ENCODE results near the gene THOC3. TPM values are rescaled to one million over a fixed set of nuclear protein-coding genes. Genes with fewer than 3 reads are reported as not detected.
A peak's percentile ranks its signal among the peaks of the same experiment; 100 is the strongest.
"Not testable (repeated sequence)": the region's sequence is repeated elsewhere in the genome, so short reads cannot be mapped to it uniquely, and the experiment has no call there.

Gene THOC3, protein sequence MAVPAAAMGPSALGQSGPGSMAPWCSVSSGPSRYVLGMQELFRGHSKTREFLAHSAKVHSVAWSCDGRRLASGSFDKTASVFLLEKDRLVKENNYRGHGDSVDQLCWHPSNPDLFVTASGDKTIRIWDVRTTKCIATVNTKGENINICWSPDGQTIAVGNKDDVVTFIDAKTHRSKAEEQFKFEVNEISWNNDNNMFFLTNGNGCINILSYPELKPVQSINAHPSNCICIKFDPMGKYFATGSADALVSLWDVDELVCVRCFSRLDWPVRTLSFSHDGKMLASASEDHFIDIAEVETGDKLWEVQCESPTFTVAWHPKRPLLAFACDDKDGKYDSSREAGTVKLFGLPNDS
- total RNA-seq (2014; rRNA removed; shearing (Covaris generic)): 66.9 and 79.5 TPM in 2 replicates

DNA sequence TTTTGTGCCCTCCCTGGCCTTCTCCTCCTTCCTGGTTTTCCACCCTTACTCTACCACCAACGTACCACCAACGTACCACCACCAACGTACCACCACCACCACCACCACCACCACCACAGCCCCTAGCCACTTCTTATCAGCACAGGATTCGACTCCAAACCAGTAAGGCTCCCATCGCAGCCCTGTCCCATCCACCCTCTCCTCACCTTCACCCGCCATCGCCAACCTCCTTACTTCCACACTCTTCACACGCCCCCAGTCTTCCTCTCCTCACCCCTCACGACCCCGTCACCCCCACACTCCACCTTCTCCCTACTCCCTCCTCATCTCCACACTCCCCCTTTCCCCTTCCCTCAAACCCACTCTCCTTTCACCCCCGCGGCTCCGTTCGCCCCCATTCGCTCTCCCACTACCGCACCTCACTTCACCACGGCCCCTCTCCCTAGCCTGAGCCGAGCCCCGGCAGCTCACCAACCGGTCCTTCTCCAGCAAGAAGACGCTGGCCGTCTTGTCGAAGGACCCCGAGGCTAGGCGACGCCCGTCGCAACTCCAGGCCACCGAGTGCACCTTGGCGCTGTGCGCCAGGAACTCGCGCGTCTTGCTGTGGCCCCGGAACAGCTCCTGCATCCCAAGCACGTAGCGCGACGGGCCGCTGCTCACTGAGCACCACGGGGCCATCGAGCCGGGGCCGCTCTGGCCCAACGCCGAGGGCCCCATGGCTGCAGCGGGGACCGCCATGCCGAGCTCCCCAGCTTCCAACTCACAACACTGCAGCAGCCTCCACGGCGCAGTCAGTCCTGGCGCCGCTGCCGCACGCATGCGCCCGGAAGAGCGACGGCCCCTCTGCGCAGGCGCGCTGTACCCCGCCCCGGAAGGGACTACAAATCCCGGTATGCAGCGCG, at the start of gene THOC3:
TSS of gene THOC3 (minus strand) at position 845 of the 902 bp plus-strand sequence. CDS start at position 738, 107 bp downstream.
- peak; percentile 57 to 60 for DNase-seq (ENCODE audit: low read depth in 1 of 2, low spot score in 2 of 2)
- not testable (repeated sequence) for H3K9me3 ChIP-seq (replicated peaks); H3K36me3 ChIP-seq; H3K4me1 ChIP-seq (replicated peaks); H3K27me3 ChIP-seq (replicated peaks); H3K27ac ChIP-seq
- peak within 1 kb of the TSS; percentile 52 for H3K4me3 ChIP-seq

DNA sequence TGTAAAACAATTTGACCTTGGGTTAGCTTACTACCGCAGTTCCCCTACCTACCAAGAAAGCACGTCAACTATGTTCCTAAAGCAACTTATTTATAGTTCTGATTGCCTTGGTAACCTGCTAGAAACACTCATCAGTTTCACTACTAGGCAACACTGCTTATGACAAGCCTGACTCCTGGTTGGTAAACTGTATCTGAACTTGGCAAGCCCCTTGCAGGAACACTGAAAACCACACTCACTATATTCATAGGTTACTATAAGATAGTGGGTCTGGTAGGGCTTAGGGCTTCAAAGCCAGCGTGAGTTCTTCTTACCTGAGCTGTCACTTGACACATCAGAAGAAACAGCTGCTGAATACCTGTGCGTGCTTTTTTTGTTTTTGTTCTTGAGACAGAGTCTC, 49.2 kb upstream of the THOC3 start:
- not testable (repeated sequence) for H3K36me3 ChIP-seq; H3K9me3 ChIP-seq (replicated peaks); H3K27me3 ChIP-seq (replicated peaks)

DNA sequence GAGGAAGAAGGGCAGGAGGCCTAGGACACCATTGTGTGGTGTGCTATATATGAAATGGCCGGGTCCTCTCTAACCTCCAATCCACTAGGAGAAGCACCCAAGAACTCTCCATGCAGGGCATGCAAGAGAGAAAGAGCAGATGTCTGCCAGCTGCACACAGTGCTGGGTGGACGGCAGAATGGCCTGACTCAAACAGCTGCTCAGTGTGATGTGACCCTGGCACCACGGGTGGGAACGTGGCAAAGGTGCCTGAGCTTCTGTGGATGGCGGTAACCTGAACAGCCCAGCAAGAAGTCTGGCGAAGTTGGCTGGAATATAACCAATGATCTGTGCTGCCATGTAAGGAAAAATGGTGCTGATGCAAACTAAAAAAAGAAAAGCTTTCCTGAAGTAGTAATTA, 46.2 kb upstream of the THOC3 start:
- not testable (repeated sequence) for H3K9me3 ChIP-seq (replicated peaks); H3K36me3 ChIP-seq; H3K4me1 ChIP-seq (replicated peaks); H3K27me3 ChIP-seq (replicated peaks); H3K27ac ChIP-seq; H3K4me3 ChIP-seq; DNase-seq (ENCODE audit: low read depth in 1 of 2, low spot score in 2 of 2)

More for the DNA sequence above, 49.2 kb upstream of the THOC3 start:
- not testable (repeated sequence) for H3K27ac ChIP-seq; H3K4me1 ChIP-seq (replicated peaks); DNase-seq (ENCODE audit: low read depth in 1 of 2, low spot score in 2 of 2); H3K4me3 ChIP-seq

DNA sequence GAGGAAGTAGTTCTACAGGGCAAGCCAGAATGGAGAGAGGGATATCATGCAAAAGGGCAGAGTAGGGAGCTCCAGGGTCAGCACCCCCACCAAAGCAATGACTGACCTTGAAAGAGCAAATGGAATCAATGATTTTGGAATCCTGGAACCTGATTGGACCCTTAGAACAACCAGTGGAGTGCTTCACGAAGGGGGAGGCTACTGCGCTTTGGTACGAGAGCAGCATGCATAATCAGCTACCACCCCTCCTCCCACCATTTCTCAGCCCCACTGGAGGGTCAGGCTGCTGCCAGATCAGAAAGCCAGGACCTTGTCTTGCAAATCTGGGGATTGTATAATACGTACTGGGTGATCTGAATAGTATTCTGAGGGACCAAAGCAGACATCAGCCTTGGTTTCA, 43.0 kb upstream of the THOC3 start:
- H3K36me3 ChIP-seq; H3K27ac ChIP-seq; DNase-seq (ENCODE audit: low read depth in 1 of 2, low spot score in 2 of 2); H3K4me1 ChIP-seq (replicated peaks); H3K4me3 ChIP-seq; H3K27me3 ChIP-seq (replicated peaks); H3K9me3 ChIP-seq (replicated peaks): not testable (repeated sequence)

DNA sequence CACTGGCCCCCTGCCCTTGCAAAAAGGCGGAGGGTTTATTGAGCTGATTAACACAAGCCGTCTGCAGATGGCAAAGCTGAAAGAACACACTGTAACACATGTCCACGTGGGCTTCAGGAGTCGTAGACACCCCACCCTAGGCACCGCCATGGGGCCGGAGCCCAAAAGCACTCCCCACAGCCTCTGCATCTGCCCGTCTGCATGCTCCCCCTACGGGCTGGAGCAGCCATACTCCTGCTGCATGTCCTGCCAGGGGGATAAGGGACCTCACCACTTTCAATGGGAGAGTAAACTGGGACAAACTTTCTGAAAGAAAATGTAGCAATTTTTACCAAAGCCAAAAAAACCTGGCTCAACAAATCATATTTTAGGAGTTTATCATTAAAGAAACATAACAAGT, 42.1 kb upstream of the THOC3 start:
- H3K36me3 ChIP-seq; H3K27ac ChIP-seq; H3K27me3 ChIP-seq (replicated peaks); DNase-seq (ENCODE audit: low read depth in 1 of 2, low spot score in 2 of 2); H3K9me3 ChIP-seq (replicated peaks); H3K4me1 ChIP-seq (replicated peaks); H3K4me3 ChIP-seq: not testable (repeated sequence)

DNA sequence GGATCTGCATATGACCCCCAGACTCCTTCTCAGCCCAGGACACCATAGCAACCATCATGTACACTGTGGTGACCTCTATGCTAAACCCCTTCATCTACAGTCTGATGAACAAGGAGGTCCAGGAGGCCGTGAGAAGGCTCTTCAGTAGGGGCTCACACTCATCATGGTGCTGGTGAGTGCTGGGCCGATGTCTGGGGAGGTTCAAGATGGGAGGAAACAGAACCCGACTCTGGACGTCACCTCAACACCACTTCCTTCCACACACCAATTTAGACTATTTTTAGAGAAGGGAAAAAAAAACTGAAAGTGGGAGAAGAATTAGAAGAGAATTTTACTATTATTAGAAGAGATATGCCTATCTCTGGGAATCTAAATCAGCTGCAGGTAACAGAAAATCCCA, 39.1 kb upstream of the THOC3 start:
- not testable (repeated sequence) for H3K27ac ChIP-seq; H3K4me3 ChIP-seq; H3K27me3 ChIP-seq (replicated peaks); DNase-seq (ENCODE audit: low read depth in 1 of 2, low spot score in 2 of 2); H3K9me3 ChIP-seq (replicated peaks); H3K36me3 ChIP-seq; H3K4me1 ChIP-seq (replicated peaks)

DNA sequence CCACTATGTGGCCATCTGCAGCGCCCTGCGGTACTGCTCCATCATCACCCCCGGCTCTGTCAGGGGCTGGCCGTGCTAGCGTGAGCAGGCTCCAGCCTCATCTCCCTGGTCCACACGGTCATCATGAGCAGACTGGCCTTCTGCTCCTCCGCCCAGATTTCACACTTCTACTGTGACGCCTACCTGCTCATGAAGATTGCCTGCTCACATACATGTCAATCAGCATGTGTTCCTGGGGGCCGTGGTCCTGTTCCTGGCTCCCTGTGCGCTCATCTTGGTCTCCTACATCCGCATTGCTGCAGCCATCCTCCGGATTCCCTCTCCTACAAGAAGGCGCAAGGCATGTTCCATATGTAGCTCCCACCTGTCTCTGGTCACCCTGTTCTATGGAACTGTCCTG, 38.7 kb upstream of the THOC3 start:
- H3K36me3 ChIP-seq; H3K9me3 ChIP-seq (replicated peaks); H3K27ac ChIP-seq; H3K4me3 ChIP-seq; H3K4me1 ChIP-seq (replicated peaks); H3K27me3 ChIP-seq (replicated peaks); DNase-seq (ENCODE audit: low read depth in 1 of 2, low spot score in 2 of 2): not testable (repeated sequence)

DNA sequence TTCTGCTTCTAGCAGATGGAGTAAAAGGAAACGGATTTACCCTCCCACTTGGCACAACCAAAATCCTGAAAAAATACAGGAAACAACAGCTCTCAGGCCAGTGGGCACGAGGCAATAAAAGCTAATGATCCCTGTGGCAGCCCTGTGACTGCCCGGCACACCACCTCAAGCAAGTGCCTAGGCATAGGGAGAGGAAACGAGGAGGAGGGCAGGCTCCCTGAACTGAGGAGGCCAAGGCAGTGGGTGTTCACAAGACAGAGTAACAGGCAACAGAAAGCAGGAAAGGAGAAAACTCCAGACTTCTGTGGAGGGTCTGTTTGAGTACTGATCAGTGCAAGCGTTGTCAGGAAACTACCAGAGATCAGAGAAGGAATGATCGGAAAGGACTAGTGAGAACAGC, 29.9 kb upstream of the THOC3 start:
- DNase-seq (ENCODE audit: low read depth in 1 of 2, low spot score in 2 of 2); H3K4me1 ChIP-seq (replicated peaks); H3K27ac ChIP-seq; H3K36me3 ChIP-seq; H3K9me3 ChIP-seq (replicated peaks); H3K27me3 ChIP-seq (replicated peaks); H3K4me3 ChIP-seq: not testable (repeated sequence)

DNA sequence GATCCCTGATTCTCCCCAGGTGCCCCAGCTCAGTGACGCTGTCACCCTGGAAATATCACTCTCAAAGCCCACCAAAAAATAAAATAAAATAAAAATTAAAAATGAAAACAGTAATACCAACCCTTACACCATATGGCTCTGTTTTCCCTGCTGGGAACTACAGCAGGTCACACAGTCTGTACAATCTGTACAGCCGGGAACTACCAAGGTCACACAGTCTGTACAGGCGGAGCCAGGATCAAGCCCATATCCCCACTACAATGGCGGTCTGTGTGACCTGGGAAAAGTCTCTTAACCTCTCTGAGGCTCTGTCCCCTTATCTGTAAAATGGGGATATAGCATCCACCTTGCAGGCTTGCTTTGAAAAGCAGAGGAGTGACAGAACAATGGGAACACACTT, 29.4 kb upstream of the THOC3 start:
- H3K27me3 ChIP-seq (replicated peaks); H3K9me3 ChIP-seq (replicated peaks); H3K36me3 ChIP-seq; H3K4me1 ChIP-seq (replicated peaks); DNase-seq (ENCODE audit: low read depth in 1 of 2, low spot score in 2 of 2); H3K27ac ChIP-seq; H3K4me3 ChIP-seq: not testable (repeated sequence)

DNA sequence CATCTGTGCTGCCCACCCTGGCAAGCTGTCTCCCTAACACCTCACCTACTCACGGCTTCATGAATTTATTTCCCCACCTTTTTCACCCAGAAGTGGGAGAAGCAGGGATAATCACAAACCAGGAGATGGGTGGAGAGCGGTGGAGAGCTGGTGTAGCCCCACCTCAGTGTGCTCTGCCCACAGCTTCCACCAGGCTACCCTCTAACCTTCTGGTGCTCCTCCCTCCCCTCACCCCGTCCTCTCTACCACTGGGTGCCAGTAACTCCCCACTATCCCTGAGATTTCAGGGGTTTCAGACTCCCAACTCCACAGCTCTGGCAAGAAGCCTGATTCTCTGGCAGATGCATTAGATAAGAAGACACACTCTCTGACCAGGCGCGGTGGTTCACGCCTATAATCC, 28.7 kb upstream of the THOC3 start:
- not testable (repeated sequence) for H3K27me3 ChIP-seq (replicated peaks); H3K27ac ChIP-seq; DNase-seq (ENCODE audit: low read depth in 1 of 2, low spot score in 2 of 2); H3K4me1 ChIP-seq (replicated peaks); H3K9me3 ChIP-seq (replicated peaks); H3K4me3 ChIP-seq; H3K36me3 ChIP-seq

DNA sequence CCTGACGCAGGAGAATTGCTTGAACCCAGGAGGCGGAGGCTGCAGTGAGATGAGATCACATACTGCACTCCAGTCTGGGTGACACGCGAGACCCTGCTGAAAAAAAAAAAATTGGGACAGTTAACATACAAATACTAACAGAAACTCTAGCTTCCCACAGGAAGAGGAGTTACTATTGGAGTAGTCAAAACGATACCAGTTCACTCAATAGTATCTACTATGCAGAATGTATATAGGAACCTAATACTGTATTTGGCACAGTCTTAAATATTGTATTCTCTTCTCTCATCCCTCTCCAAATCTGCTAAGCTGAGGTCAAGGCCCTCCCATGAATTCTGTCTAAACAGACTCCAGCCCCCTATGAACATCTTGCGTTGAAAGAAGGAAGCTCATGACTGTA, 27.4 kb upstream of the THOC3 start:
- not testable (repeated sequence) for DNase-seq (ENCODE audit: low read depth in 1 of 2, low spot score in 2 of 2); H3K27ac ChIP-seq; H3K4me3 ChIP-seq

DNA sequence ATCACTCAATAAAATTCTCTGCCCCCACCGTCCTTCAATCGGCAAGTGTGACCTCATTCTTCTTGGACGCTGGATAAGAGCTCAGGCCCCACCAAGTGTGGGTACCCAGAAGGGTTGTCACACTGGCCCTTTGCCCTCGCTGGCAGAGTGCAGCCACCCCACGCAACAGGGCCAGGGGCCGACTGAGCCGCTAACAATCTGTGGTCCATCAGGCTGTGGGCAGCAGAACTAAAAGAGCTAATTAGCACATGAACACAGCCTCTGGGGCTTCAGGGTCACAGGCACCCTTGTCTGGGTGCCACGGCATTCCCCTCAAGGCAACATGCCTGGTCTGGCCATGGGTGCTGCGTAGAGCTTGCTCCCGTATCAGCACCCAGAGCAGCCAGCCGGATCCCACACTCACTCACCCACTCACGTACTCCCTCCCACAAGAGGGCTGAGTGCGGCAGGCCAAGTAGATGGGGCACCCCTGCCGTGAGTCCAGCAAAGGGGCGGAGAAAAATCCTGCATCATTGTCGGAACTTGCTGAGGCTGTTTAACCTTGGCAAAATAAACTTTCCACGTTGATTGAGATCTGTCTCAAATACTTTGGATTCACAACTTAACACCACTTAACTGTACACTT, 11.4 kb upstream of the THOC3 start:
- not testable (repeated sequence) for DNase-seq (ENCODE audit: low read depth in 1 of 2, low spot score in 2 of 2)

More for the DNA sequence above, 27.4 kb upstream of the THOC3 start:
- H3K9me3 ChIP-seq (replicated peaks); H3K36me3 ChIP-seq; H3K4me1 ChIP-seq (replicated peaks); H3K27me3 ChIP-seq (replicated peaks): not testable (repeated sequence)

DNA sequence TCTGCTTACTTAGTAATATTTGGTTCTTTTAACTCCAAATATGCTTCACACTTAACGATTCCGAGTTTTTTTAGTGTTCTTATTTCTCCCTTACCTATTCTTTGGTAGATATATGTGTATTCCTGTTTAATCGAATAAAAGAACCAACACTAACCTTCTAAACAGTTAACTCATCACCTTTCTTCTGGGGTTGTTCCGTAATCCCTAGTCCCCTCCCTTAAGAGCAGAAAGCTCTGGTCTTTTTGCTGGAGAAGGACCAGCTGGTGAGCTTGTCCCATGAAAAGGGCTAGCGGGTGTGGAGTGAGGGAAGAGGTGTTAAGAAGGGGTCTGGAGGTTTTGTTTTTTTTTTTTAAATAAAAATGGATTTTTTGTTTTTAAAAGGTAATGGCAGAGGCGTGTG, 266 bp upstream of the THOC3 start:
- H3K27ac ChIP-seq; H3K4me1 ChIP-seq (replicated peaks); H3K4me3 ChIP-seq; DNase-seq (ENCODE audit: low read depth in 1 of 2, low spot score in 2 of 2); H3K27me3 ChIP-seq (replicated peaks); H3K9me3 ChIP-seq (replicated peaks); H3K36me3 ChIP-seq: not testable (repeated sequence)

More for the DNA sequence above, 11.4 kb upstream of the THOC3 start:
- not testable (repeated sequence) for H3K27me3 ChIP-seq (replicated peaks); H3K36me3 ChIP-seq; H3K4me3 ChIP-seq; H3K4me1 ChIP-seq (replicated peaks); H3K9me3 ChIP-seq (replicated peaks); H3K27ac ChIP-seq

DNA sequence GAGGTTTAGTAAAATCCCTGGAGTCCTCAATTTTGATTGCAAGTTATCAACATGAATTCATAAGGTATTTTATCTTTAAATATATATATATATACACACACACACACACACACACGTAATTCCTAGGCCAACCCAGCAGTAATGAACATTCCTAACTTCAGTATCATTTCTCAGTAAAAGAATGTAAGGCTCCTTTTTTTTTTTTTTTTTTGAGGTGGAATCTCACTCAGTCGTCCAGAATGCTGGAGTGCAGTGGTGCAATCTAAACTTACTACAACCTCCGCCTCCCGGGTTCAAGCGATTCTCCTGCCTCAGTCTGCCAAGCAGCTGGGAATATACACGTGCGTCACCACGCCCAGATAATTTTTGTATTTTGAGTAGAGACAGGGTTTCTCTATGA, 5.8 kb downstream of the THOC3 start:
- not testable (repeated sequence) for DNase-seq (ENCODE audit: low read depth in 1 of 2, low spot score in 2 of 2)

More for the DNA sequence above, 5.8 kb downstream of the THOC3 start:
- H3K27ac ChIP-seq; H3K4me3 ChIP-seq; H3K27me3 ChIP-seq (replicated peaks); H3K36me3 ChIP-seq; H3K9me3 ChIP-seq (replicated peaks); H3K4me1 ChIP-seq (replicated peaks): not testable (repeated sequence)

Measured in SJSA1 (cell line).